Measurements from ENCODE around the gene ARHGEF2. TPM values are rescaled to one million over a fixed set of nuclear protein-coding genes. Genes with fewer than 3 reads are reported as not detected.

The ARHGEF2 gene
- total and polyA plus RNA-seq, 2 of the 13 experiments (the other 11 are each of a cell fraction or from before 2014, with no cell fraction given) = 16.1 to 32.1 TPM

DNA sequence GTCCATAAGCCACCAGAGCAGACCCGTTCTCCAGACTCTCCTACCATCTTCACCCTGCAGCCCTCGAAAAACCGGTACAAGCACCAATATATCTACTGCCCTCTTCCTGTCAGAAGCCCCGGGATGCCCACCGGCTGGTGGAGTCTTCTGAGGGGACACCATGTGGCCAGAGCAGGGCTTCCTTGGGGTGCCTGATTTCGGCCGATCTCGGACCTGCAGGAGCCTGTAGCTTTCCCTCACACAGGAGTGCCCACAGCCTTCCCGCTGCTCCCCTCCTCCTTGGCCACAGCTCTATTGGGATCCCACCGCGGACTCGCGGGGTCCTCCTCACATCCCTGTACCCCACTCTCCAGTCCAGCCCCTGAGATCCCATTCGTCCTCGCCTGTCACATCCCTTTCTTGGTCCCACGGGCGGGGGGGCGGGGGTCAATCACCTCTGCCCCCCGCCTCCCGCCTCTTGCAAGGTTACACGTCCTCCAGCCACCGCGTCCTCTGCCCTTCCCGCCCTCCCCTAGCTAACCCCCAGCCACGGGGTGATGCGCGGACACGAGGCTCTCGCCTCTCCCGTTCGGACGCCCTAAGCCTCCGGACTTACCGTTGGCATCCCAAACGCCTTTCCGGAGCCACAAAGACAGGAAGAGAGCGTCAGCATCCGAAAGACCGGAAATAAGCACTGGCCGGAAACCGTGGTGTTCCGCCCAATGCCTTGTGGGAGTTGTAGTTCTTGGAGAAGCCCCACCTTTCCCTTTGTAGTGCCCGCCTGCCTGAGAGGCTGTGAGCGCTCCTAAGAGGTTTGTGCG, 42.1 kb upstream of the ARHGEF2 start, which contains the start of gene SSR2 (continued):
- TF ChIP-seq ZNF510 (CRISPR knock-in tag; IDR thresholded peaks at IDR 0.05; ENCODE audit: low read depth) = no peak
- no peak for TF ChIP-seq JUND (CRISPR knock-in tag; IDR thresholded peaks at IDR 0.05)
- TF ChIP-seq FOXO1 (CRISPR knock-in tag; IDR thresholded peaks at IDR 0.05) = 0 out of 2 replicates have a peak, but pooled peaks have one; percentile 34
- peak; percentile 69; the same call in 1 of the 2 replicates for TF ChIP-seq KMT2A (CRISPR knock-in tag; IDR thresholded peaks at IDR 0.05)
- peak; percentile 90 for TF ChIP-seq POLR2G (IDR thresholded peaks at IDR 0.05; ENCODE audit: low read depth, low read length)
- peak; percentile 69 for TF ChIP-seq NR2C2 (CRISPR knock-in tag; IDR thresholded peaks at IDR 0.05; ENCODE audit: borderline replicate concordance)
- TF ChIP-seq, protein P1, sequence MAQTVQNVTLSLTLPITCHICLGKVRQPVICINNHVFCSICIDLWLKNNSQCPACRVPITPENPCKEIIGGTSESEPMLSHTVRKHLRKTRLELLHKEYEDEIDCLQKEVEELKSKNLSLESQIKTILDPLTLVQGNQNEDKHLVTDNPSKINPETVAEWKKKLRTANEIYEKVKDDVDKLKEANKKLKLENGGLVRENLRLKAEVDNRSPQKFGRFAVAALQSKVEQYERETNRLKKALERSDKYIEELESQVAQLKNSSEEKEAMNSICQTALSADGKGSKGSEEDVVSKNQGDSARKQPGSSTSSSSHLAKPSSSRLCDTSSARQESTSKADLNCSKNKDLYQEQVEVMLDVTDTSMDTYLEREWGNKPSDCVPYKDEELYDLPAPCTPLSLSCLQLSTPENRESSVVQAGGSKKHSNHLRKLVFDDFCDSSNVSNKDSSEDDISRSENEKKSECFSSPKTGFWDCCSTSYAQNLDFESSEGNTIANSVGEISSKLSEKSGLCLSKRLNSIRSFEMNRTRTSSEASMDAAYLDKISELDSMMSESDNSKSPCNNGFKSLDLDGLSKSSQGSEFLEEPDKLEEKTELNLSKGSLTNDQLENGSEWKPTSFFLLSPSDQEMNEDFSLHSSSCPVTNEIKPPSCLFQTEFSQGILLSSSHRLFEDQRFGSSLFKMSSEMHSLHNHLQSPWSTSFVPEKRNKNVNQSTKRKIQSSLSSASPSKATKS (CRISPR knock-in tag; IDR thresholded peaks at IDR 0.05) = no peak
- TF ChIP-seq, protein P2, sequence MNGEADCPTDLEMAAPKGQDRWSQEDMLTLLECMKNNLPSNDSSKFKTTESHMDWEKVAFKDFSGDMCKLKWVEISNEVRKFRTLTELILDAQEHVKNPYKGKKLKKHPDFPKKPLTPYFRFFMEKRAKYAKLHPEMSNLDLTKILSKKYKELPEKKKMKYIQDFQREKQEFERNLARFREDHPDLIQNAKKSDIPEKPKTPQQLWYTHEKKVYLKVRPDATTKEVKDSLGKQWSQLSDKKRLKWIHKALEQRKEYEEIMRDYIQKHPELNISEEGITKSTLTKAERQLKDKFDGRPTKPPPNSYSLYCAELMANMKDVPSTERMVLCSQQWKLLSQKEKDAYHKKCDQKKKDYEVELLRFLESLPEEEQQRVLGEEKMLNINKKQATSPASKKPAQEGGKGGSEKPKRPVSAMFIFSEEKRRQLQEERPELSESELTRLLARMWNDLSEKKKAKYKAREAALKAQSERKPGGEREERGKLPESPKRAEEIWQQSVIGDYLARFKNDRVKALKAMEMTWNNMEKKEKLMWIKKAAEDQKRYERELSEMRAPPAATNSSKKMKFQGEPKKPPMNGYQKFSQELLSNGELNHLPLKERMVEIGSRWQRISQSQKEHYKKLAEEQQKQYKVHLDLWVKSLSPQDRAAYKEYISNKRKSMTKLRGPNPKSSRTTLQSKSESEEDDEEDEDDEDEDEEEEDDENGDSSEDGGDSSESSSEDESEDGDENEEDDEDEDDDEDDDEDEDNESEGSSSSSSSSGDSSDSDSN (CRISPR knock-in tag; IDR thresholded peaks at IDR 0.05) = peak; percentile 21; the same call in 1 of the 2 replicates
- no peak for TF ChIP-seq ZNF678 (CRISPR knock-in tag; IDR thresholded peaks at IDR 0.05)
- 0 out of 4 replicates have a peak, but pooled peaks of 1 of the 2 experiments have one; percentile 24 for TF ChIP-seq EP300 (IDR thresholded peaks at IDR 0.05; ENCODE audit: low read depth in 2 of 2, low read length in 2 of 2)
- no peak for TF ChIP-seq EP300 (CRISPR knock-in tag; IDR thresholded peaks at IDR 0.05; ENCODE audit: borderline replicate concordance)
- TF ChIP-seq, protein P3, sequence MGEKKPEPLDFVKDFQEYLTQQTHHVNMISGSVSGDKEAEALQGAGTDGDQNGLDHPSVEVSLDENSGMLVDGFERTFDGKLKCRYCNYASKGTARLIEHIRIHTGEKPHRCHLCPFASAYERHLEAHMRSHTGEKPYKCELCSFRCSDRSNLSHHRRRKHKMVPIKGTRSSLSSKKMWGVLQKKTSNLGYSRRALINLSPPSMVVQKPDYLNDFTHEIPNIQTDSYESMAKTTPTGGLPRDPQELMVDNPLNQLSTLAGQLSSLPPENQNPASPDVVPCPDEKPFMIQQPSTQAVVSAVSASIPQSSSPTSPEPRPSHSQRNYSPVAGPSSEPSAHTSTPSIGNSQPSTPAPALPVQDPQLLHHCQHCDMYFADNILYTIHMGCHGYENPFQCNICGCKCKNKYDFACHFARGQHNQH (CRISPR knock-in tag; IDR thresholded peaks at IDR 0.05) = peak; percentile 56; the same call in 1 of the 2 replicates
- TF ChIP-seq RXRA (CRISPR knock-in tag; IDR thresholded peaks at IDR 0.05) = 0 out of 2 replicates have a peak, but pooled peaks have one; percentile 58
- TF ChIP-seq SP4 (CRISPR knock-in tag; IDR thresholded peaks at IDR 0.05) = 0 out of 2 replicates have a peak, but pooled peaks have one; percentile 8
- TF ChIP-seq SALL1 (CRISPR knock-in tag; IDR thresholded peaks at IDR 0.05) = peak; percentile 78
- no peak; the same call in 1 of the 2 replicates for TF ChIP-seq ZC3H13 (CRISPR knock-in tag; IDR thresholded peaks at IDR 0.05)
- TF ChIP-seq ELF1 (CRISPR knock-in tag; IDR thresholded peaks at IDR 0.05) = peak; percentile 94
- peak; percentile 87 for TF ChIP-seq GATAD1 (CRISPR knock-in tag; IDR thresholded peaks at IDR 0.05)
- no peak for TF ChIP-seq RFX1 (IDR thresholded peaks at IDR 0.05)
- peak; percentile 95 for TF ChIP-seq CREM (IDR thresholded peaks at IDR 0.05)
- no peak for TF ChIP-seq CREM (CRISPR knock-in tag; IDR thresholded peaks at IDR 0.05)
- TF ChIP-seq NR2F6 (IDR thresholded peaks at IDR 0.05) = no peak
- TF ChIP-seq NR2F6 (CRISPR knock-in tag; IDR thresholded peaks at IDR 0.05) = peak; percentile 31; the same call in 1 of the 2 replicates
- TF ChIP-seq ZBTB20 (CRISPR knock-in tag; IDR thresholded peaks at IDR 0.05; ENCODE audit: borderline replicate concordance, low read depth) = no peak
- no peak for TF ChIP-seq NONO (IDR thresholded peaks at IDR 0.05)
- peak; percentile 30; the same call in 1 of the 2 replicates for TF ChIP-seq NONO (CRISPR knock-in tag; conservative IDR thresholded peaks at IDR 0.05)
- peak; percentile 53; the same call in 1 of the 2 replicates for TF ChIP-seq MIER3 (CRISPR knock-in tag; IDR thresholded peaks at IDR 0.05; ENCODE audit: borderline replicate concordance)

Measured in HepG2 (cell line).